HS-27A (cell line): ENCODE results near the gene GALNT9.
"Not testable (repeated sequence)": the region's sequence is repeated elsewhere in the genome, so short reads cannot be mapped to it uniquely, and the experiment has no call there.

Source experiments
- DNase-seq: peaks from one replicate; pipeline ENCODE4 v3.0.0-alpha.2; 2012; ENCODE audit warnings: low read depth, missing footprints

Gene GALNT9

DNA sequence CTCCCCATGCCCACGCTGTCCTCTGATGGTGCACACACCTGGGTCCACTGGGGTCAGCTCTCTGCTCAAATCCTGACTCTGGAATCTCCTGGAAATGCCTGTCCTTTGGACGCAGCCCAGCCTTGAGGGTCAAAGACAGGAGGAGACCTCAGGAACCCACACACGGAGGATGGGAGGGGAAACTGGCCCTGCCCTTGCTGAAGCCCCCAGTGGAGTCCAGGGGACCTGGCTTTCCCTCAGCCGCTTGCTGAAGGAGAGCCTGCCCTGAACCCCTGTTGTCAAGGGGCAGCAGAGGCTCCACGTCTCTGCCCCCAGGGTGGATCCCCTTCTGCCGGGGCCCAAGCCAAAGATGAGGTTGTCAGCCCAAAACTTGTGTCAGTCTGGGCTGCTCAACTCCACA is 16.9 kb downstream of the GALNT9 start:
- no peak for DNase-seq

GRCh38 chr12:132311201-132311915 is 18.0 kb downstream of the GALNT9 start:
- no peak for DNase-seq

DNA sequence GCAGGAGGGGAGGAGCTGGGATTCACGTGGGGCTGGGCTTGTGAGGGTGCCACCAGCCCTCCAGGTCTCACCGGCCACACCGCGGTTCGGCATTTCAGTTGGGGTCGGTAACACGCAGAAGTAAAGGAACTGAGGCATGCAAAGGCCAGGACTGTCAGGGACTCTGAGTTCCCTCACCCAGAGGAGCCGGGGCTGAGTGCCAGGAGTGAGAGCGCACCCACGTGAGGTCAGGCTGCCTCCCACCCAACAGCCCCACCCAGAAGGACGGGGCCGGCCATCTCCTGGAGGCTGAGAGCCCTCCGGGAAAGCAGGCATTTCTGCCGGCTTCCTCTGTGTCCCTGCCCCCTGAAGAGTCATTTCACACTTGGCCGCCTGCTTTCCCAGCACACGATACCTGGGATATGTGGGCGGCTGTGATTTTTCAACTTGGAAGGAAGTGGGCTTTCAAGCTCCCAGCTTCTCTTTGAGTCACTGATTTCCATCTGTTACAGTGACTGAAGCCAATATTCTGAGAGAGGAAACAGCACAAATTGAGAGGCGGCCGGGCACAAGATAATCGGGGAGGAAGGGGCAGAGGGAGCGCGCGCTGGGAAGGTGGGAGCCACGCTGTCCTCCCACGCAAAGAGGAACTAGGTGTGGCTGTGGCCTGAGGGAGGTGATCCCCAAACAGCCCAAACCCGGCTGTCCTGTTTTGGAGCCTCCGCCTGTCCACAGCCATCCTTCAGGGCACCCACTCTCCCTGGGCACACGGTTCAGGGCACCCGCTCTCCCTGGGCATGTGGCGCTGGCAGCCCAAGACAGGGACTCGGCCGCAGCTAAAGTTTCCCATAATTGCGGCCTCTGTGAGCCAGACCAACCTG is 19.0 kb downstream of the GALNT9 start:
- DNase-seq = no peak

GRCh38 chr12:132309596-132310086 is 19.7 kb downstream of the GALNT9 start:
- no peak for DNase-seq

GRCh38 chr12:132308853-132309595 is 20.4 kb downstream of the GALNT9 start:
- DNase-seq = no peak

- DNase-seq = no peak
These were observed 21.2 kb downstream of the GALNT9 start for GRCh38 chr12:132307976-132308852.

DNA sequence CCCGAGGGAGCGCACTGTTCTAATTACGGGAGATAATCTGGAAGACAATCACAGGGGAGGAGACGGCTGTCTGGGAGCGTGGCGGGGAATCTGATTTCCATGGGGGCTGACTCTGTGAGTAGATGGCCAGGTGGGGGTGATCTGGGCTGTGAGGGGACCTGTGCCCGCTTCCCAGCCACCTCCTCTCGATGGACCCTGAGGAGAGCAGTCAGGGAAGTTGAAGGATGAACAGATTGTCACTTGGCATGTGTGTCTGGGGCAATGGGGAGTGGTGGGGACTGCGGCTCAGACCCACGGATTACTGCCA is 22.6 kb downstream of the GALNT9 start:
- no peak for DNase-seq

- DNase-seq = no peak
These were observed 23.2 kb downstream of the GALNT9 start for GRCh38 chr12:132305991-132306884.

DNA sequence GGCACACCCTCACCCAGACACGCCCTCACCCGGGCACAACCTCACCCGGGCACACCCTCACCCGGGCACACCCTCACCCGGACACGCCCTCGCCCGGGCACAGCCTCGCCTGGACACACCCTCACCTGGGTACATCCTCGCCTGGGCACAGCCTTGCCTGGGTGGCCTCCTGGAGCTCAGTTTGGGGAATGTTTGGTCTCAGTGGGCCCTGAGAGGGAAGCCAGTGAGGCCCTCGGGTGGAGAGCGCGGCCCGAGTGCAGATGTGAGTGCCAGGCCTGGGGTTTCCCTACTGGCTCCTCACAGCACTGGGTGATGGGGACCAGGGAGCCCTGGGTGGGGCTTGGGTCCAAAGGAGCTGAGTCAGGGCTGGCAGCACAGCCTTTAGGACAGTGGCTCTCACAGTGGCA is 23.8 kb downstream of the GALNT9 start:
- no peak for DNase-seq

DNA sequence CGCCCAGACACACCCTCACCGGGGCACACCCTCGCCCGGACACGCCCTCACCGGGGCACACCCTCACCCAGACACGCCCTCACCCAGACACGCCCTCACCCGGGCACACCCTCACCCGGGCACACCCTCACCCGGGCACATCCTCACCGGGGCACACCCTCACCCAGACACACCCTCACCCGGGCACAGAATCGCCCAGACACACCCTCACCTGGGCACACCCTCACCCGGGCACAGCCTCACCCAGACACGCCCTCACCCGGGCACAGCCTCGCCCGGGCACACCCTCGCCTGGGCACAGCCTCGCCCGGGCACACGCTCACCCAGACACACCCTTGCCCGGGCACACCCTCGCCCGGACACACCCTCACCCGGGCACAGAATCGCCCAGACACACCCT is 24.5 kb downstream of the GALNT9 start:
- DNase-seq = not testable (repeated sequence)

DNA sequence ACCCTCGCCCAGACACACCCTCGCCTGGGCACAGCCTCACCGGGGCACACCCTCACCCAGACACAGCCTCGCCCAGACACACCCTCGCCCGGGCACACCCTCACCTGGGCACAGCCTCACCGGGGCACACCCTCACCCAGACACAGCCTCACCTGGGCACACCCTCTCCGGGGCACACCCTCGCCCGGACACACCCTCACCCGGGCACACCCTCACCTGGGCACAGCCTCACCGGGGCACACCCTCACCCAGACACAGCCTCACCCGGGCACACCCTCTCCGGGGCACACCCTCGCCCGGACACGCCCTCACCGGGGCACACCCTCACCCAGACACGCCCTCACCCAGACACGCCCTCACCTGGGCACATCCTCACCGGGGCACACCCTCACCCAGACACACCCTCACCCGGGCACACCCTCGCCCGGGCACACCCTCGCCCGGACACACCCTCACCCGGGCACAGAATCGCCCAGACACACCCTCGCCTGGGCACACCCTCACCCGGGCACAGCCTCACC is 25.5 kb downstream of the GALNT9 start:
- not testable (repeated sequence) for DNase-seq

DNA sequence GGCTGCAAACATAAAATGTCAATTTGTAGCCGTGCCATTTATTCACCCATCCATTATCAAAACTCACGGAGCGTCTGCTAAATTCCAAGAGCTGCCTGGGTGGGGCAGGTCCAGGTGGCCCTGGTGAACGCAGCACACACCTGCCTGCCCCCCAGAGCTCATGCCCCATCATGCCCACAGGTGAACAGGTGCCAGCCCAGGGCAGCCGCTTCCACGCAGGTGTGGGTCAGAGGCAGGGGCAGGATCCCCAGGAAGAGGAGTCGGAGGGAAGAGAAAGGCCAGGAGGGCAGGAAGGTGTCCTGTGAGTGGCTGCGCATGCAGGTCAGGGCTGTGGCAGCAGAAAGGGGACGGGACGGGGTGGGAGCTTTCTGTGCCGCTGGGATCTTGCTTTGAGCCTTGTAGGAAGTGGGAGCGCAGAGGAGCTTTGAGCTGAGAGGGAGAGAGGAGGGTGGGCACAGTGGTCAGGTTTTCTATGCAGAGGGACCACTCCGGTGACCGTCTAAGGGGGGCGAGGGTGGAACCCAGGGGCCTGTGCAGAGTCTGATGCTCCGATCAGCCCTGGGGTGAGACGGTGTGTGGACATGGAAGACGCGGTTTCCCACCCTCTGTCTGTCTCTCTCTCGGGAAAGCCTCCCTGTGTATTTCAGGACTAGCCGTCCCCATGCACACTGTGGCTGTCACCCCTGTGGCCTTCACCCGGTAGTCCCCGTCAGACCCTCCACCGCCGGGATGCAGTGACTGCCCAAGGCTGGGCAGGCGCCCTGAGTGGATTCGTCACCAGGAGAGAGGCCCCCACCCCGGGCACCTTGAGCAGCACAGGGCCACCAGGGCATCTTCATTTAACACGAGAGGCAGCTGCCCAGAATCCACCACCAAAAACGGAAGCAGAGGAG is 26.7 kb downstream of the GALNT9 start:
- no peak for DNase-seq

GRCh38 chr12:132300789-132301722 is 28.3 kb downstream of the GALNT9 start:
- DNase-seq = no peak

DNA sequence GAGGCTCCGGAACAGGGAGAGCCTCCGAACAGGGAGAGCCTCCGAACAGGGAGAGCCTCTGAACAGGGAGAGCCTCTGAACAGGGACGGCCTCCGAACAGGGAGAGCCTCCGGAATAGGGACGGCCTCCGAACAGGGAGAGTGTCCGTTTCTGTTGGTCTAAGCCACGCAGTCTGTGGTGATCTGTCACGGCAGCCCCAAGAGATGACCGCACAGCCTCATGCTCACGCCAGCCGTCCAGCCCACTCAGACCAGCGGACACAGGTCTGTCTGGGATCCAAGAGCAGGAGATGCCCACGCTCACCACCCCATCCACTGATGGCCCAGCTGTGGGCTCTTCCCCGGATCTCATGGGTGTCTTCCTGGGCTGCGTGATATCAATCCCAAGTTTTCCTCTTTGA is 33.3 kb downstream of the GALNT9 start:
- DNase-seq = no peak

- DNase-seq = not testable (repeated sequence)
These were observed 33.8 kb downstream of the GALNT9 start for GRCh38 chr12:132295561-132295960.

- no peak for DNase-seq
These were observed 34.3 kb downstream of the GALNT9 start for GRCh38 chr12:132295101-132295526.

DNA sequence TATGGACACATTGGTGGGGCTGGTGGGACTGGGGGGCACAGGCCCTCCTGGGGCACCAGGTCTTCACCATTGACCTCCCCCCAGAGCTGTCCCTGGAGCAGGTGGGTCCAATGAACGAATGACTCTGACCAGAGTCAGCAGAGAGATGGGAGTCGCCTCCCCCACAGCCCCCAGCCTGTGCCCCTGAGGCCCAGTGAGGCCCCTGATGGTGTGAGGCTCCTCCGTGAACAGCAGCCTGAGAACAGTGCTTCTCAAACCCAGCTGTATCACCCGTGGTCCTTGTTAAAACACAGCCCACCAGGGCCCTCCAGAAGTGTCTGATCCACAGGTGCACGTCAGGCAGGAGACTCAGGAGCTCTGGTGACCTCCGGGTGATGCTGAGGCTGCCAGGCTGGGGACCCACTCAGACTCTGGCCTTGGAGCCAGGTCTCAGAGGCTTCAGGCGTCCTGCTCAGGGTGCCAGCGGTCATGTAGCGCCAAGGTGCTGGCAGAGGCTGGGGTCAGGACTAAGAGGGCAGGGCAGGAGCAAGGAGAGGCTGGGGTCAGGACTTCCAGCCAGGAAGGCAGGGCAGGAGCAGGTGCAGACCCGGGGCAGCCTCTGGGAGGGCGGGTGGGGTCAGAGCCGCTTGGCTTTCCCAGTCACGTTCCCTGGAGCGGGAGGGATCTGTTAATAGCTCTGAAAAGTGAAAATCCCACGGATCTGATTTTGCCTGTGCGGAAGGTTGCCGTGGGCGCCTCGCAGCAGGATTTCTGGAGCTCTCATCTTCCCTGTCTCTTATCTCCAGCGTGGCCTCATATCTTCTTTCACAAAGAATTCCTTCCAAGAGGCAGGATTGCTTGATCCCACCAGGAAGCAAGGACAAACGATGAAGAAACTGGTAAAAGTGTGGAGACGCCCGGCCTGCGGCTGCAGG is 35.0 kb downstream of the GALNT9 start:
- DNase-seq = no peak
